ENCODE measurements around the gene FAM53A.

Gene FAM53A

DNA sequence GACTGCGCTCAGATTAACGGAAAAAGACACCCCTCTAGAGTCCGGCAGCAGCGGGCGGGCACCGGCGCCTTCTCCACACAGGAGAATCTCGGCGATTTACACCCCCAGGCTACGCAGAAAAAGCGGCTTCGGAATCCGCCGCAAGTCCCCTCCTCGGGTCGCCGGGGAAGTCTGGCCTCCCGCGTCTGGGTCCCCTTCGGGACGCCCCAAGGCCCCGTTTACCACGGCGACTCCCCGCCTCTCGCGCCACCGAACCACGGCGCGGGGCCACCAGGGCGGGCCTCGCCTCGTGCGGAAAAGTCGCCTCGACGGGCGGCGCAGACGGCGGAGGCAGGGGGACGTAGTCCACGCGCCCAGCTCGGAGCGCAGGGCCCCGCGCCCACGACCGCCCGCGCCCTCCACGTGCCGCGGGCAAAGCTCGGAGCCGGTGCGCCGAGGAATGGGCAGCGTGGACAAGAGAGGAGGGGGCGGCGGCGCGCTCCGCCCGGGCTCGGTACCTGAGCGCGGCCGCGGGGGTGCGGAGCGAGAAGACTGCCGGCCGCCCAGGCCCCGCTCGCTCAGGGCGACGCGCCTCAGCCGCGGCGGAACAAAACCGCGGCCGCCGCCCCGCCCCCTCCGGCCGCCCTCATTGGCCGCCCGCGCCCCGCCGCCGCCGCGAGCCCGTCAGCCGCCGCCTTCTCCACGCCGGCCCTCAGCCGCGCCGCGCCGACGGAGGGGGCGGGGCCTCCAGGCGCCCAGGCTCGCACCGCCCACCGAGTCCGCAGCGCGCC lies at the start of gene FAM53A:
TSS of gene FAM53A (minus strand) at position 578 of the 770 bp plus-strand sequence. CDS start 15,572 bp downstream, outside the sequence.
- TF ChIP-seq GATA2 (IDR thresholded peaks at IDR 0.05; ENCODE audit: low read depth, low read length) = no peak
- TF ChIP-seq GATA3 (IDR thresholded peaks at IDR 0.05; ENCODE audit: low read depth, low read length) = no peak

- TF ChIP-seq GATA2 (IDR thresholded peaks at IDR 0.05; ENCODE audit: low read depth, low read length) (no peak), GATA3 (IDR thresholded peaks at IDR 0.05; ENCODE audit: low read depth, low read length) (no peak)
Measured at GRCh38 chr4:1732911-1733310, 48.8 kb upstream of the FAM53A start.

DNA sequence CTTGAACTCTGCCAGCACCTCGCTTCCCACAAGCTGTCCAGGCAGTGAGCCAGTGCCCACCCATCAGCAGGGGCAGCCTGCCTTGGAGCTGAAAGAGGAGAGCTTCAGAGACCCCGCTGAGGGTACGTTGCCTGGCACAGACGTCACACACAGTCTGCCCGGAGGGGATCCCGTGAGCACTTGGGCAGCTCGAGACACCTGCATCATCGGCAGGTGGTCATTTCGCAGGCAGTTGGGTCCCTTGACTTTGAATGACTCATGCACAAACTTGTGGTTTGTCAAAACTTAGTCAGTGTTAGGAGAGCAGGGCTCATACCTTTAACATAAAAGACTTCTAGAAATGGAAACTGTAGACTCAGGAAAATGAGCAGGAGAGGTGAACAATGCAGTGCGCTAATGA lies 47.1 kb upstream of the FAM53A start:
- TF ChIP-seq GATA3 (IDR thresholded peaks at IDR 0.05; ENCODE audit: low read depth, low read length) = no peak
- no peak for TF ChIP-seq GATA2 (IDR thresholded peaks at IDR 0.05; ENCODE audit: low read depth, low read length)

GRCh38 chr4:1730532-1731135 lies 46.5 kb upstream of the FAM53A start:
- TF ChIP-seq GATA2 (IDR thresholded peaks at IDR 0.05; ENCODE audit: low read depth, low read length) (no peak), GATA3 (IDR thresholded peaks at IDR 0.05; ENCODE audit: low read depth, low read length) (no peak)

DNA sequence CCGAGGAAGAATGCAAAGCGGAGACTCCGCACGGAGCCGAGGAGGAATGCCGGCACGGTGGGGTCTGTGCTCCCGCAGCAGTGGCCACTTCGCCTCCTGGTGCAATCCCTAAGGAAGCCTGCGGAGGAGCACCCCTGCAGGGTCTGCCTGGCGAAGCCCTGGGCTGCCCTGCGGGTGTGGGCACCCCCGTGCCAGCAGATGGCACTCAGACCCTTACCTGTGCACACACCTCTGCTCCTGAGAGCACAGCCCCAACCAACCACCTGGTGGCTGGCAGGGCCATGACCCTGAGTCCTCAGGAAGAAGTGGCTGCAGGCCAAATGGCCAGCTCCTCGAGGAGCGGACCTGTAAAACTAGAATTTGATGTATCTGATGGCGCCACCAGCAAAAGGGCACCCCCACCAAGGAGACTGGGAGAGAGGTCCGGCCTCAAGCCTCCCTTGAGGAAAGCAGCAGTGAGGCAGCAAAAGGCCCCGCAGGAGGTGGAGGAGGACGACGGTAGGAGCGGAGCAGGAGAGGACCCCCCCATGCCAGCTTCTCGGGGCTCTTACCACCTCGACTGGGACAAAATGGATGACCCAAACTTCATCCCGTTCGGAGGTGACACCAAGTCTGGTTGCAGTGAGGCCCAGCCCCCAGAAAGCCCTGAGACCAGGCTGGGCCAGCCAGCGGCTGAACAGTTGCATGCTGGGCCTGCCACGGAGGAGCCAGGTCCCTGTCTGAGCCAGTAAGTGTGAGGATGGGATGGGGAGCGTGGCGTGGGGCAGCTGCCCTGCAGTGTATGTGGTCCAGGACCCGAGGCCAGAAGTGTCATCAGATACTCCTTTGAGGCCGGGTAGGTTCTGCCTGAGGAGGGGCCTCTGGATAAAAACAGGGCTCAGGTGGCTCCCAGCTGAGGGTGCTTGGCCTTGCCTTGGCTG lies 44.2 kb upstream of the FAM53A start:
- TF ChIP-seq GATA2 (IDR thresholded peaks at IDR 0.05; ENCODE audit: low read depth, low read length) (no peak), GATA3 (IDR thresholded peaks at IDR 0.05; ENCODE audit: low read depth, low read length) (no peak)

GRCh38 chr4:1727117-1728031 lies 43.3 kb upstream of the FAM53A start:
- TF ChIP-seq GATA3 (IDR thresholded peaks at IDR 0.05; ENCODE audit: low read depth, low read length) (no peak), GATA2 (IDR thresholded peaks at IDR 0.05; ENCODE audit: low read depth, low read length) (no peak)

GRCh38 chr4:1726146-1726934 lies 42.2 kb upstream of the FAM53A start:
- no peak for TF ChIP-seq GATA3 (IDR thresholded peaks at IDR 0.05; ENCODE audit: low read depth, low read length)
- no peak for TF ChIP-seq GATA2 (IDR thresholded peaks at IDR 0.05; ENCODE audit: low read depth, low read length)

GRCh38 chr4:1725521-1725920 lies 41.4 kb upstream of the FAM53A start:
- no peak for TF ChIP-seq GATA2 (IDR thresholded peaks at IDR 0.05; ENCODE audit: low read depth, low read length)

DNA sequence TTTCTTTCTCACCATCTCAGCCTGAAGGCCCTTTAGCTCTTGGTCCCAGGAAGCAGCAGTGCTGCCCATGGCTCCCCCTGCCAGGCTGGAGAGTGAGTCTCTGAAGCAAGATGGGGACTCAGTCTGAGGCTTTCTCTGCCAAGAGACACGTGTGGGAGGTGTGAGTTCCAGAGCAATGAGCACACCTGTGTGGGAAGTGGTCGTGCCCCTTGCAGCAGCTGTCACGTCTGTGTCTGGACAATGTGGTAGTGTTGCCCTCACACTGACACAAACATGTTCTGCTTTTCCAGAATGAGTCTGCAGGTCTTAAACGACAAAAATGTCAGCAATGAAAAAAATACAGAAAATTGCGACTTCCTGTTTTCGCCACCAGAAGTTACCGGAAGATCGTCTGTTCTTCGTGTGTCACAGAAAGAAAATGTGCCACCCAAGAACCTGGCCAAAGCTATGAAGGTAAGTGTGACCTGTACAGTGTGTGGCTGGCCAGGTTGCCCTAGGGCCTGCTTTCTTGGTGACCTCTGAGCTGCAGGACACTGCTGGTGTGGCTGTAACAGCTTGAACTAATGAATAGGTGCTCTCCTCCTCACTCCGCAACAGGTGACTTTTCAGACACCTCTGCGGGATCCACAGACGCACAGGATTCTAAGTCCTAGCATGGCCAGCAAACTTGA lies 39.2 kb upstream of the FAM53A start:
- no peak for TF ChIP-seq GATA3 (IDR thresholded peaks at IDR 0.05; ENCODE audit: low read depth, low read length)
- no peak for TF ChIP-seq GATA2 (IDR thresholded peaks at IDR 0.05; ENCODE audit: low read depth, low read length)

- TF ChIP-seq GATA2 (IDR thresholded peaks at IDR 0.05; ENCODE audit: low read depth, low read length) = no peak
- TF ChIP-seq GATA3 (IDR thresholded peaks at IDR 0.05; ENCODE audit: low read depth, low read length) = no peak
Measured at GRCh38 chr4:1722551-1723118, 38.5 kb upstream of the FAM53A start.

- TF ChIP-seq GATA2 (IDR thresholded peaks at IDR 0.05; ENCODE audit: low read depth, low read length) = no peak
- TF ChIP-seq GATA3 (IDR thresholded peaks at IDR 0.05; ENCODE audit: low read depth, low read length) = no peak
Measured at GRCh38 chr4:1721666-1722550, 37.8 kb upstream of the FAM53A start.
